HEK293 (cell line): ENCODE measurements around the gene MIA3.

ENCODE experiments used
- GLI4 ChIP-seq: fragments of 450-650 bp; formaldehyde crosslinking; IDR thresholded peaks from 2 replicates; pipeline ENCODE4 v1.5.1; 2016; ENCODE audit warnings: missing biosample characterization, missing genetic modification characterization
- INSM2 ChIP-seq: fragments of 450-650 bp; formaldehyde crosslinking; IDR thresholded peaks from 2 replicates; pipeline ENCODE4 v1.5.1; 2016; ENCODE audit warnings: missing biosample characterization, missing genetic modification characterization
- KLF10 ChIP-seq: fragments of 450-650 bp; IDR thresholded peaks from 2 replicates; pipeline ENCODE4 v1.5.1; 2018; ENCODE audit warnings: missing biosample characterization, mild to moderate bottlenecking, missing genetic modification characterization
- OVOL3 ChIP-seq: fragments of 450-650 bp; formaldehyde crosslinking; IDR thresholded peaks from 2 replicates; pipeline ENCODE4 v1.5.1; 2016; ENCODE audit warnings: missing biosample characterization, missing genetic modification characterization
- SP7 ChIP-seq: fragments of 450-650 bp; formaldehyde crosslinking; IDR thresholded peaks from 2 replicates; pipeline ENCODE4 v1.5.1; 2016; ENCODE audit warnings: missing biosample characterization, missing genetic modification characterization
- ZBTB11 ChIP-seq: fragments of 450-650 bp; formaldehyde crosslinking; conservative IDR thresholded peaks from 2 replicates; pipeline ENCODE4 v1.5.1; 2016; ENCODE audit warnings: low read depth, missing biosample characterization, missing genetic modification characterization
- ZBTB48 ChIP-seq: fragments of 450-650 bp; formaldehyde crosslinking; IDR thresholded peaks from 2 replicates; pipeline ENCODE4 v1.5.1; 2016; ENCODE audit warnings: missing biosample characterization, missing genetic modification characterization
- ZNF148 ChIP-seq: fragments of 450-650 bp; formaldehyde crosslinking; IDR thresholded peaks from 2 replicates; pipeline ENCODE4 v1.5.0; 2017; ENCODE audit warnings: missing biosample characterization, missing genetic modification characterization, borderline replicate concordance
- ZNF174 ChIP-seq: fragments of 450-650 bp; formaldehyde crosslinking; IDR thresholded peaks from 2 replicates; pipeline ENCODE4 v1.5.0; 2017; ENCODE audit warnings: missing biosample characterization, mild to moderate bottlenecking, missing genetic modification characterization
- ZNF202 ChIP-seq: fragments of 450-650 bp; formaldehyde crosslinking; IDR thresholded peaks from 2 replicates; pipeline ENCODE4 v1.5.1; 2016; ENCODE audit warnings: missing biosample characterization, missing genetic modification characterization, borderline replicate concordance
- ZNF214 ChIP-seq: fragments of 450-650 bp; formaldehyde crosslinking; IDR thresholded peaks from 2 replicates; pipeline ENCODE4 v1.5.1; 2017; ENCODE audit warnings: missing biosample characterization, mild to moderate bottlenecking, missing genetic modification characterization, borderline replicate concordance
- ZNF26 ChIP-seq: fragments of 450-650 bp; formaldehyde crosslinking; IDR thresholded peaks from 2 replicates; pipeline ENCODE4 v1.5.1; 2016; ENCODE audit warnings: missing biosample characterization, missing genetic modification characterization
- ZNF302 ChIP-seq: fragments of 450-650 bp; formaldehyde crosslinking; IDR thresholded peaks from 2 replicates; pipeline ENCODE4 v1.5.1; 2016; ENCODE audit warnings: missing biosample characterization, missing genetic modification characterization, low read depth
- ZNF350 ChIP-seq: fragments of 450-650 bp; formaldehyde crosslinking; IDR thresholded peaks from 2 replicates; pipeline ENCODE4 v1.5.0; 2017; ENCODE audit warnings: missing biosample characterization, mild to moderate bottlenecking, missing genetic modification characterization
- ZNF560 ChIP-seq: fragments of 450-650 bp; formaldehyde crosslinking; IDR thresholded peaks from 2 replicates; pipeline ENCODE4 v1.5.1; 2017; ENCODE audit warnings: missing biosample characterization, missing genetic modification characterization, borderline replicate concordance
- ZNF571 ChIP-seq: fragments of 450-650 bp; formaldehyde crosslinking; IDR thresholded peaks from 2 replicates; pipeline ENCODE4 v1.5.0; 2017; ENCODE audit warnings: missing biosample characterization, missing genetic modification characterization
- ZNF585B ChIP-seq: fragments of 450-650 bp; formaldehyde crosslinking; IDR thresholded peaks from 2 replicates; pipeline ENCODE4 v1.5.1; 2016; ENCODE audit warnings: missing biosample characterization, missing genetic modification characterization
- ZNF654 ChIP-seq: fragments of 450-650 bp; formaldehyde crosslinking; IDR thresholded peaks from 2 replicates; pipeline ENCODE4 v1.5.1; 2016; ENCODE audit warnings: low read depth, missing biosample characterization, missing genetic modification characterization
- ZNF692 ChIP-seq: fragments of 450-650 bp; formaldehyde crosslinking; IDR thresholded peaks from 2 replicates; pipeline ENCODE4 v1.5.1; 2016; ENCODE audit warnings: missing biosample characterization, missing genetic modification characterization
- ZNF785 ChIP-seq: fragments of 450-650 bp; formaldehyde crosslinking; IDR thresholded peaks from 2 replicates; pipeline ENCODE4 v1.5.1; 2016; ENCODE audit warnings: missing biosample characterization, missing genetic modification characterization
- ZNF830 ChIP-seq: fragments of 450-650 bp; IDR thresholded peaks from 2 replicates; pipeline ENCODE4 v1.5.0; 2018; ENCODE audit warnings: missing biosample characterization, missing genetic modification characterization, low read depth, mild to moderate bottlenecking, moderate library complexity
- ZSCAN18 ChIP-seq: fragments of 450-650 bp; formaldehyde crosslinking; IDR thresholded peaks from 2 replicates; pipeline ENCODE4 v1.5.1; 2016; ENCODE audit warnings: missing biosample characterization, missing genetic modification characterization
- ZSCAN23 ChIP-seq: fragments of 450-650 bp; formaldehyde crosslinking; IDR thresholded peaks from 2 replicates; pipeline ENCODE4 v1.5.1; 2016; ENCODE audit warnings: missing biosample characterization, missing genetic modification characterization

The MIA3 gene

GRCh38 chr1:222712253-222713090 is 94.6 kb downstream of the MIA3 start, which contains the start of the genes AIDA and BROX (continued):
- no peak for TF ChIP-seq ZNF560 (tag by site-specific recombination)
- 0 out of 2 replicates have a peak, but pooled peaks have one; percentile 61 for TF ChIP-seq ZSCAN18
- TF ChIP-seq ZNF654 (tag by site-specific recombination) = no peak
- TF ChIP-seq ZNF830 (tag by site-specific recombination) = no peak
- TF ChIP-seq ZNF585B = no peak
- peak; percentile 76; the same call in 1 of the 2 replicates for TF ChIP-seq OVOL3 (tag by site-specific recombination)
- TF ChIP-seq ZNF785 = no peak
- TF ChIP-seq ZNF202 (tag by site-specific recombination) = no peak
- TF ChIP-seq ZNF26 = no peak
- peak; percentile 26; the same call in 1 of the 2 replicates for TF ChIP-seq ZBTB48
- no peak for TF ChIP-seq ZNF174 (tag by site-specific recombination)
- peak; percentile 45; the same call in 1 of the 2 replicates for TF ChIP-seq ZSCAN23 (tag by site-specific recombination)
- TF ChIP-seq KLF10 (tag by site-specific recombination) = no peak; the same call in 1 of the 2 replicates
- TF ChIP-seq SP7 (tag by site-specific recombination) = peak; percentile 88
- TF ChIP-seq ZNF302 (tag by site-specific recombination) = no peak
- TF ChIP-seq ZNF350 (tag by site-specific recombination) = no peak
- TF ChIP-seq ZBTB11 (tag by site-specific recombination) = peak; percentile 60; the same call in 1 of the 2 replicates
- TF ChIP-seq ZNF214 (tag by site-specific recombination) = no peak
- TF ChIP-seq GLI4 (tag by site-specific recombination) = peak; percentile 17; the same call in 1 of the 2 replicates
- TF ChIP-seq ZNF571 (tag by site-specific recombination) = no peak
- TF ChIP-seq ZNF692 (tag by site-specific recombination) = peak; percentile 92
- TF ChIP-seq INSM2 = peak; percentile 75
- TF ChIP-seq ZNF148 (tag by site-specific recombination) = no peak
